Spleen (tissue), 11 donors: Measurements from ENCODE around the gene ZFP14. TPM values are rescaled to one million over a fixed set of nuclear protein-coding genes. Genes with fewer than 3 reads are reported as not detected.

Experiments
- DNase-seq: peaks from one replicate; pipeline ENCODE4 v3.0.0-alpha.2; 2020
- H3K27ac ChIP-seq, 8 donors: fragments of 200-600 bp; sonication (generic) in 7 of 8; 1 replicate in 4 of 8; 2 replicates in 4 of 8; pipeline versions ENCODE4 v1.5.0 to v1.8.0; 2016 to 2021; ENCODE audit warnings: inconsistent platforms in 4 of 8, mild to moderate bottlenecking in 4 of 8, moderate library complexity in 1 of 8
- H3K27me3 ChIP-seq, 7 donors: fragments of 200-600 bp; sonication (generic) in 6 of 7; replicated peaks in 1 of 7; 1 replicate in 4 of 7; 2 replicates in 3 of 7; pipeline versions ENCODE4 v1.5.0 to v1.8.0; 2016 to 2021; ENCODE audit warnings: inconsistent platforms in 3 of 7, mild to moderate bottlenecking in 1 of 7
- H3K36me3 ChIP-seq, 6 donors: fragments of 200-600 bp; sonication (generic) in 5 of 6; 1 replicate in 4 of 6; 2 replicates in 2 of 6; pipeline versions ENCODE4 v1.5.0 to v1.8.0; 2016 to 2021; ENCODE audit warnings: inconsistent platforms in 2 of 6
- H3K4me1 ChIP-seq, 6 donors: fragments of 200-600 bp; sonication (generic) in 5 of 6; 1 replicate in 3 of 6; 2 replicates in 3 of 6; pipeline versions ENCODE4 v1.5.0 to v1.8.0; 2016 to 2021; ENCODE audit warnings: inconsistent platforms in 3 of 6
- H3K4me3 ChIP-seq, 8 donors: fragments of 200-600 bp; sonication (generic) in 7 of 8; 1 replicate in 4 of 8; 2 replicates in 4 of 8; pipeline versions ENCODE4 v1.5.0 to v1.8.0; 2016 to 2021; ENCODE audit warnings: inconsistent platforms in 4 of 8, mild to moderate bottlenecking in 4 of 8, moderate library complexity in 2 of 8
- H3K9me3 ChIP-seq, 8 donors: fragments of 200-600 bp; sonication (generic) in 7 of 8; 1 replicate in 4 of 8; 2 replicates in 4 of 8; pipeline versions ENCODE4 v1.5.0 to v1.8.0; 2016 to 2021; ENCODE audit warnings: inconsistent platforms in 4 of 8
- POLR2A ChIP-seq, 3 donors: fragments of 450-650 bp; IDR thresholded peaks; one replicate each; pipeline ENCODE4 v1.5.1; 2017; ENCODE audit warnings: antibody characterized with exemption in 3 of 3, mild to moderate bottlenecking in 1 of 3
- POLR2AphosphoS5 ChIP-seq, 3 donors: sonication (generic); formaldehyde crosslinking; IDR thresholded peaks; one replicate each; pipeline ENCODE4 v1.5.1; 2017; ENCODE audit warnings: antibody characterized with exemption in 3 of 3
- WGBS, 5 donors: extraction: QIAGEN DNeasy Blood & Tissue Kit in 3 of 5; methylation state at CpG; one replicate each; pipeline versions ENCODE4 v1.1.5 to v1.1.7; 2013 to 2018; 5-methylcytosine and 5-hydroxymethylcytosine counted together
- intact Hi-C: fragments of 100-400 bp; cut with DNase I; formaldehyde crosslinking; loops from one replicate; pipeline ENCODE4 v1.15.0; 2023; ENCODE audit warnings: low total_unique reads
- polyA plus RNA-seq, 3 donors: library from polyadenylated mRNA; stranded (reverse); fragments of 200-250 nt; gene quantifications; one replicate each; pipeline ENCODE4 v1.2.1, GENCODE V29; 2013
- total RNA-seq, 7 donors: library from RNA; depleted of rRNA in 3 of 7; stranded (reverse); fragments of >200 nt in 3 of 7; fragmentation: NEBNext Ultra II Directional in 4 of 7; extraction: Animal tissue kit (Norgen Biotek cat#: 25700) in 4 of 7; gene quantifications; one replicate each; pipeline versions ENCODE4 v1.1.0 to v1.2.1, GENCODE V29; 2016 to 2021
- TF ChIP-seq, protein P1 (sequence below), 11 experiments: fragments of 200-600 bp in 7 of 11; fragments of 450-650 bp in 4 of 11; sonication (generic) in 4 of 11; IDR thresholded peaks in 8 of 11; conservative IDR thresholded peaks in 3 of 11; 1 replicate in 7 of 11; 2 replicates in 4 of 11; pipeline versions ENCODE4 v1.4.0 to v1.8.0; 2016 to 2021; ENCODE audit warnings: antibody characterized with exemption in 11 of 11, inconsistent platforms in 4 of 11, mild to moderate bottlenecking in 1 of 11
- donor health status: healthy with polysubstance abuse.
- donor health status: DM: no; HTN: no; CAD: no; lungs with moderate emphysema.
- donor health status: DM: no; HTN: no; CAD: no.
- donor health status: Bipolar disorder and iron deficiency.
- donor health status: healthy.
- donor health status: DM: no; HTN: no; CAD: no.
- donor health status: DM: yes; HTN: yes; CAD: no.

Gene ZFP14
- total and polyA plus RNA-seq, 10 donors: 2.0 to 14.5 (median 9.6) TPM

DNA sequence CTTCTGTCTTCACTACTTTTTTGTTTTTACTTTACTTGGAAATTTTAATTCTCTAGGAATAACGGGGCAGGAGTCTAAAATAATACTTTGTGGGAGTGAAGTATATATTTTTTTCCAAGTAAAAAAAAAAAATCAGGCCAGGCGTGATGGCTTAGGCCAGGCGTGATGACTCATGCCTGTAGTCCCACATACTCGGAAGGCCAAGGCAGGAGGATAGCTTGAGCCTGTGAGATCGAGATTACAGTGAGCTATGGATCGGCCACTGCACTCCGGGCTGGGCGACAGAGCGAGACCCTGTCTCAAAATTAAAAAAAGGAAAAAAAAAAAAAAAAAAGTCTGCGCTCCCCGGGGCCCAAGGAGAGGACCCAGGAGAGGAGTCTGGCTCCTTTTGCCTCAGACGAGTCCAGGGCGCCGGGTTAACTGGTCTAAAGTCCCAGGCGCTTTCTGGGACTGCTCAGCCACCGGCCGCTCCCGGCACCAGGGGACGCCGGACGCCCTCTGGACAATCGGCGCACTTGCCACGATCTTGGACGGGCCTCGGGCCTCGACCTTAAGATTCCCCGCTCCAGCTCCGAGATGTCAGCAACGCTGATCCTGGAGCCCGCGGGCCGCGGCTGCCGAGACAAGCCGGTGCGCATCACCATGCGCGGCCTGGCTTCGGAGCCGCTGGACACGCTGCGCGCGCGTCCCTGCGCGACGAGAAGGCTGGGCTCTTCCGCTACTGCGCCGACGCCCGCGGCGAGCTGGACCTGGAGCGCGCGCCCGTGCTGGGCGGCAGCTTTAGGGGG is 42.2 kb upstream of the ZFP14 start:
- Histone ChIP-seq H3K36me3 (no peaks in the 10 kb centered on the region), H3K4me3 (peak overlapping the region; percentile 20 to 71 (median 44)), H3K27ac (peak overlapping the region in 5 of 8 donors; percentile 21 to 64 (median 48)), H3K4me1 (peaks cover 8 to 35% (median 24%) of the 10 kb centered on the region in 6 donors), H3K27me3 (peaks cover 0 to 26% (median 10%) of the 10 kb centered on the region in 7 donors), H3K9me3 (peaks cover 0 to 50% (median 2%) of the 10 kb centered on the region in 8 donors)
- WGBS, 5 donors: 13 to 26% (median 15%) methylated on average over 24 to 61 of the region's 61 CpGs
- TF ChIP-seq POLR2AphosphoS5 (IDR thresholded peaks at IDR 0.05) (peak in 2 of 3 donors; percentile 66 to 68), POLR2A (IDR thresholded peaks at IDR 0.05) (no peak)
- TF ChIP-seq, protein P1, sequence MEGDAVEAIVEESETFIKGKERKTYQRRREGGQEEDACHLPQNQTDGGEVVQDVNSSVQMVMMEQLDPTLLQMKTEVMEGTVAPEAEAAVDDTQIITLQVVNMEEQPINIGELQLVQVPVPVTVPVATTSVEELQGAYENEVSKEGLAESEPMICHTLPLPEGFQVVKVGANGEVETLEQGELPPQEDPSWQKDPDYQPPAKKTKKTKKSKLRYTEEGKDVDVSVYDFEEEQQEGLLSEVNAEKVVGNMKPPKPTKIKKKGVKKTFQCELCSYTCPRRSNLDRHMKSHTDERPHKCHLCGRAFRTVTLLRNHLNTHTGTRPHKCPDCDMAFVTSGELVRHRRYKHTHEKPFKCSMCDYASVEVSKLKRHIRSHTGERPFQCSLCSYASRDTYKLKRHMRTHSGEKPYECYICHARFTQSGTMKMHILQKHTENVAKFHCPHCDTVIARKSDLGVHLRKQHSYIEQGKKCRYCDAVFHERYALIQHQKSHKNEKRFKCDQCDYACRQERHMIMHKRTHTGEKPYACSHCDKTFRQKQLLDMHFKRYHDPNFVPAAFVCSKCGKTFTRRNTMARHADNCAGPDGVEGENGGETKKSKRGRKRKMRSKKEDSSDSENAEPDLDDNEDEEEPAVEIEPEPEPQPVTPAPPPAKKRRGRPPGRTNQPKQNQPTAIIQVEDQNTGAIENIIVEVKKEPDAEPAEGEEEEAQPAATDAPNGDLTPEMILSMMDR (IDR thresholded peaks at IDR 0.05 in 8 of 11, conservative IDR thresholded peaks at IDR 0.05 in 3 of 11): no peak
- DNase-seq: peak; percentile 68
- intact Hi-C loops: no loop called here

- TF ChIP-seq POLR2AphosphoS5 (IDR thresholded peaks at IDR 0.05) (peak; percentile 89 to 93 (median 90)), POLR2A (IDR thresholded peaks at IDR 0.05) (peak in 1 of 3 donors; percentile 36)
- TF ChIP-seq, protein P1 (IDR thresholded peaks at IDR 0.05 in 8 of 11, conservative IDR thresholded peaks at IDR 0.05 in 3 of 11): no peak
These were observed 39.4 kb upstream of the ZFP14 start, which contains the start of gene ZFP82 for GRCh38 chr19:36418287-36419001. ZFP82 (minus strand) TSS chr19:36418644; CDS start chr19:36409789, 8,855 bp downstream.

GRCh38 chr19:36417752-36418286 is 38.8 kb upstream of the ZFP14 start:
- Histone ChIP-seq H3K4me3 (peak overlapping the region; percentile 53 to 94 (median 67)), H3K27me3 (peaks cover 0 to 21% (median 10%) of the 10 kb centered on the region in 7 donors), H3K27ac (peak overlapping the region; percentile 87 to 96 (median 92)), H3K9me3 (peaks cover 0 to 54% (median 26%) of the 10 kb centered on the region in 8 donors), H3K4me1 (peaks cover 8 to 39% (median 24%) of the 10 kb centered on the region in 6 donors), H3K36me3 (peaks cover 0 to 20% (median 4%) of the 10 kb centered on the region in 6 donors)
- WGBS, 5 donors: 17 to 55% (median 28%) methylated on average over 18 to 25 of the region's 25 CpGs
- TF ChIP-seq, protein P1 (IDR thresholded peaks at IDR 0.05 in 8 of 11, conservative IDR thresholded peaks at IDR 0.05 in 3 of 11): no peak
- no peak for TF ChIP-seq POLR2AphosphoS5 (IDR thresholded peaks at IDR 0.05)
- no peak for TF ChIP-seq POLR2A (IDR thresholded peaks at IDR 0.05)
- intact Hi-C loops: loop anchor here (5.0 kb wide), 1 partner anchor 69 kb away; the partner anchor contains the start of gene ZNF566
- peak; percentile 69 for DNase-seq

More at GRCh38 chr19:36418287-36419001, 39.4 kb upstream of the ZFP14 start, which contains the start of gene ZFP82:
- H3K27me3 ChIP-seq: peaks cover 0 to 26% (median 10%) of the 10 kb centered on the region in 7 donors
- peaks cover 0 to 54% (median 21%) of the 10 kb centered on the region in 8 donors for H3K9me3 ChIP-seq
- 0 to 4% (median 1%) methylated on average over 24 to 70 of the region's 70 CpGs for WGBS, 5 donors
- H3K4me3 ChIP-seq: peak within 1 kb of the TSS; percentile 53 to 94 (median 67)
- peaks cover 0 to 14% (median 0%) of the 10 kb centered on the region in 6 donors for H3K36me3 ChIP-seq
- intact Hi-C loops: loop anchor here (5.0 kb wide), 1 partner anchor 69 kb away; the partner anchor contains the start of gene ZNF566
- H3K27ac ChIP-seq: peak within 1 kb of the TSS; percentile 87 to 96 (median 92)
- peak; percentile 94 for DNase-seq
- H3K4me1 ChIP-seq: peaks cover 8 to 39% (median 24%) of the 10 kb centered on the region in 6 donors
